Stimulated activated CD8-positive, alpha-beta memory T cell treated with anti-CD3 and anti-CD28 coated beads, Interleukin-7, amount 100 ng/mL, for 4 hours (primary cell): Measurements from ENCODE around the gene TEPSIN.

ENCODE experiments used
- DNase-seq, 2 donors: peaks; one replicate each; pipeline ENCODE4 v3.0.0-alpha.2; 2020; ENCODE audit warnings: low read depth in 2 of 2

TEPSIN gene

DNA sequence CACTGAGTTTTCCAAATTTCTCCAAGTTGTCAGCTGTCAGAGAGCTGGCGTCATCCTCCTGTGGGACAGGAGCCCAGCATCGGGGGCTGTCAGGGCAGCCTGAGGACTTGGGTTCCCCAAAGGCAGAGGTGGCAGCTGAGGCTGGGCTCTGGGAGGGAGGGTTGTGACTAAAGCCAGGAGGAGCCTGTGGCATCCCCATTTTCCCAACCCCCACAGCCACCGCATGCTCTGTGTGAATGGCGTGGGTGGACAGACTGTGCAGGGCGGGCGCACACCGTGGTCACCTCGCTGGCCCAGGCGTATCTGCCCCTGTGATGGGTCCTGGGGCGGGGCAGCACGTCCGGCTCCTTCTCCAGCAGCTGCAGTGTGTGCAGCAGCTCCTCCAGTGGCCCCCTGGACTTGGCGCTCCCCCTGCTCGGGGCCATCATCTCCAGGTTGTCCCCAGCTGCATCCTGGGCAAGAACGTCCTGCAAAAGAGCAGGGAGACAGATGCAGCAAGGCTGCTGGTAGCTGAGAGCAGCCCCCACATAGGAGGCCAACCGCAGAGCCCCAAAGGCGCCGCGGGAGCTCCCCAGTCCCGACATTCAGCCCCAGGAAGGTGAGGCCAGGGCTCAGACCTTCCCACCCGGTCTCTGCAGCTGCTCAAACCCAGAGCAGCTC is 40.9 kb downstream of the TEPSIN start:
- no peak for DNase-seq

- no peak for DNase-seq
Observed at GRCh38 chr17:81197409-81197795, 41.5 kb downstream of the TEPSIN start.

- no peak for DNase-seq
Observed at GRCh38 chr17:81196505-81197408, 42.1 kb downstream of the TEPSIN start.

GRCh38 chr17:81195941-81196495 is 42.8 kb downstream of the TEPSIN start:
- DNase-seq = no peak

- DNase-seq = no peak
Observed at GRCh38 chr17:81194941-81195901, 43.6 kb downstream of the TEPSIN start.

GRCh38 chr17:81194225-81194760 is 44.6 kb downstream of the TEPSIN start:
- DNase-seq = no peak

GRCh38 chr17:81193470-81194224 is 45.2 kb downstream of the TEPSIN start:
- DNase-seq = no peak

GRCh38 chr17:81193051-81193410 is 45.8 kb downstream of the TEPSIN start:
- no peak for DNase-seq

DNA sequence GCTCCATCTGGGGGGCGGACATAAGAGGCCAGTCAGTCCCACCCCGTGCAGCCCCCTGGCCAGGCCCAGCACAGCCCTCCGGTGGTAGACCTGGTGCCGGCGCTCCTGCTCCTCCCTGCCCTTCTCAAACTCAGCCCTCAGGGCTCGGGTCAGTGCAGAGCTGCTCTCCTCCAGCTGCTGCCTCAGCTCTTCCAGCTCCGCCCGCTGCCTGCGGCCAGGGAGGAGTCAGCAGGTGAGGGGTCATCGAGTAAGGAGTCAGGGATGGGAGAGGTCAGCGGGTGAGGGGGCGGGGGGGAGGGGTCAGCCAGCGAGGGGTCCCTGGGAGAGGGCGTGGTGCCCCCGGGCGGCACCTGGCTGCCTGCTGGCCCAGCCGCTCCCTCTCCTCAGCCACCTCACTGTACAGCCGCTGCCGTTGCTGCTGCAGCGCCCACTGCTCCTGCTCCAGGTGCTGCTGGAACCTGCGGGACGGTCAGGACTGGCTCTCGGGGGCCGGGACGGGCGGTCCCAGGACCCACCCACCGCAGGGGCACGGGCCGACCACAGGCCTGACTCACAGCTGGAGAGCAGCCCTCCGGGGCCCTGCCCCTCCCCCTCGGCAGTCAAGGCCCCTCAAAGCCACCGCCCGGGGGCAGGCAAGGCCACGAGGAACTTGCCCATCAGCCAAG is 46.3 kb downstream of the TEPSIN start:
- no peak for DNase-seq

DNA sequence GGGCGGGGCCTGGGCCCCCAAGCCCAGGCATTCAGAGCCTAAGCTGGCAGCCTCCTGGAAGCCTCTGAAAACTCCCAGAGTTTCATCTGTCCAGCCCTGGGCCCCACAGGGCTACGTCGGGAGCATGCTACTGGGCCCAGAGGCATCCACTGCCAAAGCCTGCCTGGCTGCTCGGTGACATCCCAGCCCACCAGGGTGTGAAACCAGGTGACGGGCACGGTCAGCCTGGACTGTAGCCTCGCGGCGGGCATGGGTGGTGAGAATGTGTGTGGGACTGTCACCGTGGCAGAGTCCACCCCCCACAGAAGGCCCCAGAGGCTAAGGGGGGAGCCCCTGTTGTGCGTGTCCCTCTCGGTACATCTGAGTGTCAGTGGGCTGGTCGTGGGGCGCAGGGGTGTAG is 47.2 kb downstream of the TEPSIN start:
- DNase-seq = no peak

- DNase-seq = no peak
Observed at GRCh38 chr17:81191116-81191515, 47.7 kb downstream of the TEPSIN start.

DNA sequence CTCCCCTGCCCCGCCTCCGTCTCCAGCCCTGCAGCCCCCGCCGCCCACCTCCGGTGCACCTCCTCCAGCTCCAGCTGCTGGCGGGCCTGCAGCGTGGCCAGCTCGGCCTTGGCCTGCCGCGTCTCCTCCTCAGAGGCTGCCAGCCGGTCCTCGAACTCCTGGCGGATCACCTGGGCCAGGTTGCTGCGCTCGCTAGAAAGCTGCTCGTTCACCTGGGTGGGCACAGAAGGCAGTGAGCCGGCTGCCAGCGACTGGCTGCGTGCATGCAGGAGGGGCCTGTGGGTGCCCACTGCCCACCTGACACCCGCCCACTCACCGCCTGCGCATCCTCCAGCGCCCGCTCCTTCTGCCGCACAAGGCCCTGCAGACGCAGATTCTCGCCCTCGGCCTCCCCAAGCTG is 48.3 kb downstream of the TEPSIN start:
- DNase-seq = no peak

- DNase-seq = no peak
Observed at GRCh38 chr17:81189670-81190530, 49.0 kb downstream of the TEPSIN start.

- no peak for DNase-seq
Observed at GRCh38 chr17:81189016-81189415, 49.8 kb downstream of the TEPSIN start.

GRCh38 chr17:81188491-81188840 is 50.4 kb downstream of the TEPSIN start:
- no peak for DNase-seq

- no peak for DNase-seq
Observed at GRCh38 chr17:81187586-81188490, 51.0 kb downstream of the TEPSIN start.

- no peak for DNase-seq
Observed at GRCh38 chr17:81187120-81187519, 51.7 kb downstream of the TEPSIN start.

DNA sequence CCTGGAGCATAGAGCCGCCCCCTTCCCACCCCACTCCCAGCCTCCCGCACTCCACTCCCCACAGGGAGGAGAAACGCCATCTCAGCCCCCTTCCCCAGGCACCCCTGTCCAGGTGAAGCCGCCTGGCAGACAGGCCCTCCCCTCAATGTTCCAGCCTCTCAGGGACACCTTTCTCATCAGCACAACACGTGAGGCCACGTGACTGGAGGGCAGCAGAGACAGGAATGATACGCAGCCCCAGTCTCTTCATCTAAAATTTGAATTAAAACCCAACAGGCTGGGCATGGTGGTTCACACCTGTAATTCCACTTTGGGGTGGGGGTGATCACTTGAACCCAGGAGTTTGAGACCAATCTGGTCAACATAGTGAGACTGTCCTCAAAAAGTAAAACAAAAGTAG is 52.7 kb downstream of the TEPSIN start:
- no peak for DNase-seq
